ENCODE data around the gene INPP5A. TPM values are rescaled to one million over a fixed set of nuclear protein-coding genes. Genes with fewer than 3 reads are reported as not detected.

INPP5A gene
- total and polyA plus RNA-seq, 2 donors (not counting 1 experiment from before 2014, with no cell fraction given), result 9.3 to 87.8 TPM

GRCh38 chr10:132632851-132633684 lies 95.5 kb downstream of the INPP5A start:
- ChIA-PET CTCF (interaction anchor here (1.2 to 6.0 kb wide), 6 partner anchors 9 to 178 kb away, joined by 3 to 59 read pairs (median 4); no protein-coding TSS in a partner anchor), POLR2A (interaction anchor here (1.5 kb wide), 1 partner anchor 61 kb away, joined by 6 read pairs; no protein-coding TSS in a partner anchor)
- no peaks in the 10 kb centered on the region for H3K9me3 ChIP-seq (ENCODE audit: control extremely low read depth in 1 of 3, control insufficient read depth in 2 of 3, insufficient read depth in 1 of 3, low read length in 2 of 3)
- H3K4me2 ChIP-seq (replicated peaks; ENCODE audit: low read depth, low read length, poor library complexity, severe bottlenecking), result peak overlapping the region; percentile 7
- H3K27ac ChIP-seq (ENCODE audit: low read length in 2 of 2), result no peak overlapping the region
- H3K9ac ChIP-seq (ENCODE audit: low read length), result no peak overlapping the region
- TF ChIP-seq EZH2 (IDR thresholded peaks at IDR 0.05; ENCODE audit: borderline replicate concordance, insufficient read depth, low read depth, low read length, poor library complexity, severe bottlenecking) (no peak), CTCF (IDR thresholded peaks at IDR 0.05) (no peak)
- Mint-ChIP-seq H3K27ac (peak overlapping the region; percentile 76), H3K4me1 (peaks cover 64% of the 10 kb centered on the region), H3K9me3 (ENCODE audit: insufficient read depth) (no peaks in the 10 kb centered on the region), H3K27me3 (no peaks in the 10 kb centered on the region), H3K4me3 (peak overlapping the region; percentile 21)
- no peak overlapping the region for H3K4me3 ChIP-seq (ENCODE audit: control extremely low read depth in 1 of 5, extremely low read depth in 1 of 5, insufficient read depth in 1 of 5, low read depth in 2 of 5, low read length in 4 of 5)
- no peak overlapping the region for H2AFZ ChIP-seq (ENCODE audit: insufficient read depth, low read depth, low read length, poor library complexity, severe bottlenecking)
- H3K36me3 ChIP-seq (replicated peaks in 1 of 2; ENCODE audit: control extremely low read depth in 1 of 2, control insufficient read depth in 1 of 2, extremely low read depth in 1 of 2, insufficient read depth in 2 of 2, low read length in 1 of 2), result no peaks in the 10 kb centered on the region
- H3K27me3 ChIP-seq (replicated peaks in 1 of 4; ENCODE audit: control extremely low read depth in 1 of 4, control insufficient read depth in 3 of 4, insufficient read depth in 4 of 4, low read length in 3 of 4), result no peaks in the 10 kb centered on the region
- intact Hi-C loops (cut with micrococcal nuclease), result loop anchor here (5.0 kb wide), 1 partner anchor 76 kb away; no protein-coding TSS in a partner anchor
- H3K4me1 ChIP-seq (ENCODE audit: control insufficient read depth in 2 of 2, insufficient read depth in 2 of 2, low read length in 2 of 2), result peaks cover 31% of the 10 kb centered on the region in 2 donors
- DNase-seq, result no peak
- H3K79me2 ChIP-seq (ENCODE audit: control insufficient read depth, insufficient read depth, low read length), result peaks cover 46% of the 10 kb centered on the region
- H4K20me1 ChIP-seq (ENCODE audit: control insufficient read depth, insufficient read depth, low read length, poor library complexity, severe bottlenecking), result peaks cover 57% of the 10 kb centered on the region
- ATAC-seq (ENCODE audit: low read depth), result peak; percentile 33
- 58% methylated on average over 16 of the region's 19 CpGs for WGBS (ENCODE audit: insufficient coverage)
